Measurements from ENCODE around the gene BPIFB4. TPM values are rescaled to one million over a fixed set of nuclear protein-coding genes. Genes with fewer than 3 reads are reported as not detected.

Gene BPIFB4
- total RNA-seq, 2 experiments from 2014 or later, result not detected

- Histone ChIP-seq H3K4me1 (ENCODE audit: insufficient read depth, low read length) (peaks cover 6% of the 10 kb centered on the region), H3K36me3 (ENCODE audit: insufficient read depth, low read length) (no peaks in the 10 kb centered on the region), H3K4me3 (ENCODE audit: low read length) (no peak overlapping the region), H3K9me3 (ENCODE audit: control insufficient read depth in 1 of 2, insufficient read depth in 1 of 2, low read length in 2 of 2) (no peaks in the 10 kb centered on the region), H3K27me3 (ENCODE audit: control insufficient read depth in 1 of 2, insufficient read depth in 2 of 2, low read length in 2 of 2) (no peaks in the 10 kb centered on the region), H3K27ac (ENCODE audit: low read depth in 1 of 2, low read length in 2 of 2) (no peak overlapping the region)
- intact Hi-C loops (cut with DNase I, micrococcal nuclease), result loop anchor here (5.0 to 10.0 kb wide), 3 partner anchors 198 to 425 kb away; partner anchors contain the start of gene C20orf203 (in 2 of the 2)
- ATAC-seq (ENCODE audit: poor library complexity), result no peak
- no peaks in the 10 kb centered on the region for H3K36me3 Mint-ChIP-seq (ENCODE audit: low read depth)
- H3K4me1 Mint-ChIP-seq (ENCODE audit: low read depth), result peaks cover 11% of the 10 kb centered on the region
- H3K27ac Mint-ChIP-seq, result no peak overlapping the region
- H3K4me3 Mint-ChIP-seq, result no peak overlapping the region
- CTCF ChIA-PET, result interaction anchor here (1.1 kb wide), 1 partner anchor 146 kb away, joined by 3 read pairs; no protein-coding TSS in a partner anchor
- DNase-seq, result no peak
- H3K27me3 Mint-ChIP-seq, result no peaks in the 10 kb centered on the region
- no peaks in the 10 kb centered on the region for H3K9me3 Mint-ChIP-seq
- POLR2A ChIA-PET, result no interaction called here
- TF ChIP-seq CTCF (IDR thresholded peaks at IDR 0.05), result no peak
These were observed 17.6 kb downstream of the BPIFB4 start for GRCh38 chr20:33097001-33097400.

DNA sequence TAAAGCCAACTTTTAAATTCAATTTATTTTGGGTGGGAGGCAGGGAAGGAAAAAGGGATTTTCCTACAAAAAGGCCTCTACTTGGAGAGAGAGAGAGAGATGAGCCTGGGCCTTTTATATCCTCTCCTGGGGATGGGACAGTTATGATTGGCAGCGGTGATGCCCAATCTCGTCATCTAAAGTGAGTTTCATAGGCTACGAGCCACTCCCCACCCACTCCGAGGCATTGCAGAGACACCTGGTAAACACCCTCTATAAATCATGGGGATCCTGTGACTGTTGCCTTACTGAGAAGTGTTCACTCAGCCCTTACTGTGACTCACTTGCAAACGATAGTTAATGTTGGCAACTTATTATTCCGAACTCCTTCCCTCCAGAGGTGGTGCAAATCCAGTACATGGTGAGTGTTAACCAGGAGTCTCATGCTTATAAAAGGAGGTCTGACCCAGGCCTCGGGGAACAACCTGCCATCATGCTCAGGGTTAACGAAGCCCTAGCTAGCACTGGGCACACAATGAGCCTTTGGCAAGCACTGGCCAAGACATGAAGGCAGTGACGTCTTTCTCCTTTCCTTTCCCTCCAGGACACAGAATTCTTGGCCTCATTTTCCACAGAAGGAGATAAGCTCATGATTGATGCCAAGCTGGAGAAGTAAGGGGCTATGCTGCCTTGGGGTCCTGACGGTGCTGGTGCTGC, 20.5 kb downstream of the BPIFB4 start:
- no peak for TF ChIP-seq CTCF (IDR thresholded peaks at IDR 0.05)
- DNase-seq (no peak), ATAC-seq (ENCODE audit: poor library complexity) (no peak)
- peaks cover 6% of the 10 kb centered on the region for H3K4me1 ChIP-seq (ENCODE audit: insufficient read depth, low read length)
- H3K4me3 Mint-ChIP-seq, result no peak overlapping the region
- no peaks in the 10 kb centered on the region for H3K27me3 ChIP-seq (ENCODE audit: control insufficient read depth in 1 of 2, insufficient read depth in 2 of 2, low read length in 2 of 2)
- ChIA-PET POLR2A (no interaction called here), CTCF (no interaction called here)
- H3K27me3 Mint-ChIP-seq, result no peaks in the 10 kb centered on the region
- intact Hi-C loops (cut with DNase I, micrococcal nuclease), result loop anchor here (5.0 to 10.0 kb wide), 3 partner anchors 195 to 428 kb away; partner anchors contain the start of gene C20orf203 (in 2 of the 2)
- no peak overlapping the region for H3K27ac ChIP-seq (ENCODE audit: low read depth in 1 of 2, low read length in 2 of 2)
- H3K27ac Mint-ChIP-seq, result no peak overlapping the region
- H3K36me3 Mint-ChIP-seq (ENCODE audit: low read depth), result no peaks in the 10 kb centered on the region
- H3K4me3 ChIP-seq (ENCODE audit: low read length), result no peak overlapping the region
- no peaks in the 10 kb centered on the region for H3K36me3 ChIP-seq (ENCODE audit: insufficient read depth, low read length)
- no peaks in the 10 kb centered on the region for H3K9me3 Mint-ChIP-seq
- no peaks in the 10 kb centered on the region for H3K9me3 ChIP-seq (ENCODE audit: control insufficient read depth in 1 of 2, insufficient read depth in 1 of 2, low read length in 2 of 2)
- H3K4me1 Mint-ChIP-seq (ENCODE audit: low read depth), result peaks cover 8% of the 10 kb centered on the region

- no peak for TF ChIP-seq CTCF (IDR thresholded peaks at IDR 0.05)
- H3K4me3 ChIP-seq (ENCODE audit: low read length), result no peak overlapping the region
- H3K4me1 ChIP-seq (ENCODE audit: insufficient read depth, low read length), result no peaks in the 10 kb centered on the region
- ATAC-seq (ENCODE audit: poor library complexity), result no peak
- H3K36me3 Mint-ChIP-seq (ENCODE audit: low read depth), result no peaks in the 10 kb centered on the region
- H3K27me3 ChIP-seq (ENCODE audit: control insufficient read depth in 1 of 2, insufficient read depth in 2 of 2, low read length in 2 of 2), result no peaks in the 10 kb centered on the region
- H3K9me3 Mint-ChIP-seq, result no peaks in the 10 kb centered on the region
- DNase-seq, result no peak
- no peak overlapping the region for H3K4me3 Mint-ChIP-seq
- intact Hi-C loops (cut with DNase I, micrococcal nuclease), result no loop called here
- no peaks in the 10 kb centered on the region for H3K36me3 ChIP-seq (ENCODE audit: insufficient read depth, low read length)
- POLR2A ChIA-PET, result no interaction called here
- no peaks in the 10 kb centered on the region for H3K9me3 ChIP-seq (ENCODE audit: control insufficient read depth in 1 of 2, insufficient read depth in 1 of 2, low read length in 2 of 2)
- no peaks in the 10 kb centered on the region for H3K27me3 Mint-ChIP-seq
- CTCF ChIA-PET, result no interaction called here
- no peak overlapping the region for H3K27ac ChIP-seq (ENCODE audit: low read depth in 1 of 2, low read length in 2 of 2)
- H3K4me1 Mint-ChIP-seq (ENCODE audit: low read depth), result no peaks in the 10 kb centered on the region
- H3K27ac Mint-ChIP-seq, result no peak overlapping the region
These were observed 24.1 kb downstream of the BPIFB4 start for GRCh38 chr20:33103556-33103955.

All from CD4-positive, alpha-beta T cell (primary cell).